DMS53 treated with DMSO at 0.1 percent for 48 hours (cell line): ENCODE data around the gene SPATA32.

Source experiments
- DNase-seq: peaks from one replicate; lab custom pipeline; 2025; ENCODE audit not compliant: unreplicated experiment; lab: John Stamatoyannopoulos, UW

The SPATA32 gene

DNA sequence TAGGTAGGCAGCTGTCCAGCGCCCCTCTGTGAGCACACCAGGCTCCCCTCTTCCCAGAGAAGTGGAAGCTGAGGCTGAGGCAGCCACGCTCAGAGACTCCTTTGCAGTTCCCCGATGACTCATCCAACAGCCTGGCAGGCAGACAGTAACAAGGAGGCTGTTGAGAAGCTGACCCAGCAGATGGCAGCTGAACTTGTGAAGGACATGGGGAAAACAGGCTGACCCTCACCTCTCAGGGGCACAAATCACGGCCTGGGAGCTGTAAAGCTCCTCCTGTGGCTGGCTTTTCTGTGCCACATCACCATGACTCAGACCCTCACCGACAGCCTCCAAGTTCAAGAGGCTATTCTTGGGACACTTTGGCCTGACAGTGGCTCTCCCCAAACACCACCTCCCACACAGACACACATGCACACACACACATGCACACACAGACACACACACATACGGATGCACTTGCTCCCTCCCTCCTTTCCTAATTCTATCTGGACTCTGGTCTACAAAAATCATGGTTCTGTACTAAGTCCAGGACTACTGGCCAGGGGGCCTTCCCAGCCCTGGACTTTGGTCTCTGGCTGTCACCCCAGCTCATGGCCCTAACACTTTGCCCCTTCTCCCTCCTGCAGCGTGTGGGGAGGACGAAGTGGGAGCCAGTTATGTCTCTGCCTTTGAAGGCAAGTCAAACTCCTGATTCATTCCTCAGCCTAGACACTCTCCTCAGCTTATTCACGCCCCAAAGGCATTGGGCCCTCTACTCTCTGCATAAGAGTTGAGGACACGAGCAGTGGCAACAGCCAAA is 31.7 kb upstream of the SPATA32 start:
- peak; percentile 87 for DNase-seq

DNA sequence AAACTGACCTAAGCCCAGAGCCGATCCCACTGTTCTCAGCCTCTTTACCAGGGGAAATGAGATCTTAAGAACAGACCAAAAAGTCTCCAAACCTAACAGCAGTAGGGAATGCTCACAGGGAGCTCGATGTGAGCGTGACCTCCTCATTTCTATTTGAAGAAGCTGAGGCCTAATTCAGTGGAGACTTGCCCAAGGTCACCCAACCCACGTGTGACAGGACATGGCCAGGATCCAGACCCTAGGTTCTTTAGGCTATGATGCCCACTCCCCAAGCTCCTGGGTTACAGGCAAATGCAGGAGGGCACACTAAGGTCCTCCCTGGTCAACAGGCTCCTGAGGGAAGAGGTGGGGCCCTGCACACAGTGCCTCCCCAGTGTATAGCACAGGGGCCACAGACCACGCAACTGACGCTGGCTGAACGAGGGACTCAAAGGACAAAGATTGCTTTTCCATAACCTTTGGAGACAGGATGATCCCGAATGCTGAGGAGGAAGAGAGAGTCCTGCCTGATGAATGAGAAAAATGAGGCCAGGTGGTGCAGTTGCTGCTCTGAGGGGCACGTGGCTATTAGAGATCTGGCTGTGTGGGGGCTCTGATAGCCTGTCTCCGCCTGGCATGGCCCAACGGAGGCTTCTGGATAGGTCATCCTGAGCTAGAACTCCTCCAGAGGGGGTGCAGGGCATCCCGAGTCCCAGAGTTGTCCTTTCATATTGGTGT is 31.0 kb upstream of the SPATA32 start:
- DNase-seq: no peak

DNA sequence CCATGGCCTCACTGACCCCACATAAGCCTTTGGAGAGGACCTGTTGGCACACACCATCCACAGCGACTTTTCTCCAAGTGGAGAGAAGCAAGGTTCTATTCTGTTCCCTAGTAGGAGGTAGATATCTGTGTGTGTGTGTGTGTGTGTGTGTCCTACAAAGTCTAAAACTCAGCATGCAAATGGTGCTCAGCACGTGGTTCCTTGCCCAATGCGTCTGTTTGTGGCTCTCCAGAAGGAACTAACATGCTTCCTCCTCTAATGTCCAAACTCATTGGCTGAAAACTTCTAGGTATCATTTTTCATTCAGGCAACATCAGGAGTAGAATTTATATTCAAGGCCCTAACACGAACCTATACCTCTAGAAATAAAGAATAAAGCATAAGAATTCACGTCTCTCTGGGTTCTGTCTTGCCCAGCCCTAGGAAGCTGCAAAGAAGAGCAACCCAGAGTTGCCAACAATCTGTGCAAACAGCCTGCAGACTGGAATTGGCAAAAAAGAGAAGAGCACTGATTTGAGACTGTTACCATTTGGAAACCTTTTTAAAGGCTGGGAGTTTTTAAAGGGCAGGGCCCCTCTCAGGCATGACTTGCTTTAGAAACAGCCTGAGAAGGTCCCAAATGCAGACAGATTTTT is 29.4 kb upstream of the SPATA32 start:
- DNase-seq: no peak

DNA sequence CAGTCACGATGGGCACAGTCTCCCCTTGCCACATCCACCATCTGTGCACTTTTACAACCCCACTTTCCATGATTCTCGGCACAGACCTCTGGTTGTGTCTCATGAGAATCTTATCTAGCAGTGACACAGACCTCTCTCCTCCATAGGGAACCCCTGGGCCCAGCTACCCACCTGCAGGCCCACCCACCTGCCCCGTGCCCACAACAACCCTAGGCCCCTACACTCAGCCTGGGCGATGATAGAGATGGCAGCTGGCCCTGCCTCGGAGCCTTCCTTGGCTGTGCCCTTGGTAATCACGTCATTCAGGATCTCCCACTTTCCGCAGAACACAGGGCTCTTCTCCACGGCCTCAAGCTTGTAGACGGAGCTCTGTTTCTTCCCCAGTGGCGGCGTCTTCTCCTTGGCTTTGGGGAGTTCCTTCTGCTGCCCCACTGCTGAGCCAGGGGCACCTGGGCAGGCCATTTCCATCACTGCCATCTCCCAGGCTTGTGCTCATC is 28.4 kb upstream of the SPATA32 start:
- DNase-seq: no peak

- no peak for DNase-seq
These were observed 27.7 kb upstream of the SPATA32 start for GRCh38 chr17:45289301-45290268.

DNA sequence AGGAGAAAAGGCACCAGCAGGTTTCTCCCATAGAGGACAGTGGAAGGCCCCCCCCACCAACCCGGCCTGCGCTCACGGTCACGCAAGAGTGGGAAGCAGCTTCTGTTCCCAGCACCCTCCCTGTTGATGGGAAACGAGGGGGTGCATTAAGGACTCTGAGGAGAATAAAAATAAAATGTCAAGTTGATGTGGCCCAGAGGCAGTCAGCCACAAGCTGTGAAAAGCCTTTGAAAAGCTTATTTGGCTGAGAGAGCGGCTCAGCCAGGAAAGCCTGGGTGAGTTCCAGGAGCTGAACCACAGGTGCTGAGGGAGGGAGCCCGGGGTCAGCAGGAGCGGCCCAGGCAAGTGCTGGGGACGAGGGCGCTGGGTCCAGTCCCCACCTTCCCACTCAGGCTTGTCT is 26.9 kb upstream of the SPATA32 start:
- no peak for DNase-seq

- no peak for DNase-seq
These were observed 25.9 kb upstream of the SPATA32 start for GRCh38 chr17:45287526-45288500.

DNA sequence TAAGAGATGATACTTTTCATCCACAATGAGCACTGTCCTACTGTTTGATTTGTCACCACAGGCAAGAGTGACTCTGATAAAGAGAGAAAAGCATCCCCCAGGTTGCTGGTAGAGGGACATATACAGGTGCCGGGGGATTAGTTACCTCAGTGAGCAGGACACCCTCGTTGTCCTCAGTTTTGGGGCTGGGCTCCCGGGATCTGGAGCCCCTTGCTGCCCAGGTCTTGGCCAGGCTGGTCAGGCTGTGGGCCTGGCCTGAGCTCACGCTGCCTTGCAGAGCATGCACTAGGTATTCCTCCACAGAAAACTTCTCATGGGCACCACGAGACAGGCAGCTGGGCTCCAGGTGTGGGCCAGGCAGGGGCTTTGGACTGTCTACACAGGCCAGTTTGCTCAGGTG is 24.4 kb upstream of the SPATA32 start:
- no peak for DNase-seq

- no peak for DNase-seq
These were observed 22.6 kb upstream of the SPATA32 start for GRCh38 chr17:45284176-45285140.

- DNase-seq: no peak
These were observed 21.8 kb upstream of the SPATA32 start for GRCh38 chr17:45283711-45284110.

DNA sequence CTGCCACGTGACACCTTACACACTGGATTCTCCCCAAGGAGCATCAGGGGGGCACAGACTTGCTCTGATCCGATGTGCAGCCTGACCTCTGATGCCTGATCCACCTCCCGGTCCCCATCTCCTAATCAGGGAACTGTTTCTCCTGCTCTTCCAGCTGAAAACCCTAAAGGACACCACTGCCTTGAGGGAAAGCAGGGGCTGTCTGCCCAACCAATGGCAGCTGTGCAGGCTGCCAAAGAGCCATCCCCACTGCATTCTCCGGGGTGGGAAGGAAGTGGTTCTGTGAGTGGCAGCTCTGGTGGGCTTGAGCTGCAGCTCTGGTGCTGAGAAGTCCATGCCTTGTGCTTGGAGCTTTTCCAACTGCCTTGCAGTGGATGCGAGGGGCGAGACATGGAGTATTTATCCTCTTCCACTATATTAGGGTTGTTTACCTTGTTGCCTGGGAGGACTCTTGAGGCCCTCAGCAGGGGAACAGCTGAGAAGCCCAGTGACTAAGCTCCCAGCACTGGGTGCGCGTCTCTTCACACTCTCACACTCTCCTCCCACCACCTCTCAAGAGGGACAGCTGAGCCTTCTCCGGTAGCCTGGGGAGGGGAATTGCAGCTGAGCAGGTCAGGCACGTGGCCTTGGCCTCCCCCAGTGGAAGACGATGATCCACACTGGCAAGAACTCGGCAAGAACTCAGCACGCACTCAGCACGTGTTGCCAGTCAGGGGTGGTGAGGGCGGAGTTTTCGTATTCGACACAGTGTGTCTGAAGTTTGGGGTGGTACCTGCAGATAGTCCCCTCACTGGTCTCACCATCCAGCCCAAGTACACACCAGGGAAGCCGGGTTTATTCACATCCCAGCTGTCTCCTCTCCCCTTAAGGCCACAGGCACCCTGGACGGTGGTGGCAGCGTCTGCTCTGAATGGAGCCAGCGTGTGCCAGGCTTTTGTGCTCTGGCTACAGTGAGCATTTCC is 21.1 kb upstream of the SPATA32 start:
- peak; percentile 89 for DNase-seq

DNA sequence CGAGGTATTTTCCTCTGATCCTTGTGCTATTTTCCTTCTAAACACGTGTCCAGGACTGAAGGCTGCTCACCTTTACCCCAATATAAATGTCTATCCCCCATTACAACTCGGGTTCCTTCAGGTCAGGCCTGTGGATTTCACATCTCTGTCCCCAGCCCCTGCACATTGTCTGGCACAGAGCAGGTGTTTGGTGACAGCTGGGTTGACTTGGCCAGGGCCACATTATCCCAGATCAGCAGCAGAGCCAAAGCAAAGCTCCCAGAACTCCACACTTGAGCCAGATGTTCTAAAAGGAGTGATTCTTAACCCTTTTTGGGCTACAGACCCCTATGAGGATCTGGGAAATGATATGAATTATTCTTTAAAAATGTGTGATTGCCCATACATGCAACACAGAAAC is 18.0 kb upstream of the SPATA32 start:
- no peak for DNase-seq

DNA sequence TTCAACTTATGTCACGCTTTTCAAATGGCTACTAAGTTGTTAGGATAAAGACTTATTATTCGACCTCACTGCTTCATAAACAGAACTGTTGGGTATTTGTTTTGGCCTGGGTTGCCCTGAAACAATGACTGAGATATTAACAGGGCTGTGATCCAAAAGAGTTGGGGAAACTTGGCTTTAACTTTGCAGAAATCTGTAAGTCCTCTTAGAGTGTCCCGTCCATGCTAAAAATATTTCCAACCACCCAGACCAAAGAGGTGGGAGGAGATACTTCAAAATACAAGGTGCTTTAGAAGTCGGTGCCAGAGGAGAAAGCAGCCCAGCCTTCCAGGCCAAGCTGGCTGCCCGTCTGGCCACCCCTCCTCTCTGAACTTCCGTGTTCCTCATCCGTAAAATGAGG is 16.1 kb upstream of the SPATA32 start:
- DNase-seq: no peak

DNA sequence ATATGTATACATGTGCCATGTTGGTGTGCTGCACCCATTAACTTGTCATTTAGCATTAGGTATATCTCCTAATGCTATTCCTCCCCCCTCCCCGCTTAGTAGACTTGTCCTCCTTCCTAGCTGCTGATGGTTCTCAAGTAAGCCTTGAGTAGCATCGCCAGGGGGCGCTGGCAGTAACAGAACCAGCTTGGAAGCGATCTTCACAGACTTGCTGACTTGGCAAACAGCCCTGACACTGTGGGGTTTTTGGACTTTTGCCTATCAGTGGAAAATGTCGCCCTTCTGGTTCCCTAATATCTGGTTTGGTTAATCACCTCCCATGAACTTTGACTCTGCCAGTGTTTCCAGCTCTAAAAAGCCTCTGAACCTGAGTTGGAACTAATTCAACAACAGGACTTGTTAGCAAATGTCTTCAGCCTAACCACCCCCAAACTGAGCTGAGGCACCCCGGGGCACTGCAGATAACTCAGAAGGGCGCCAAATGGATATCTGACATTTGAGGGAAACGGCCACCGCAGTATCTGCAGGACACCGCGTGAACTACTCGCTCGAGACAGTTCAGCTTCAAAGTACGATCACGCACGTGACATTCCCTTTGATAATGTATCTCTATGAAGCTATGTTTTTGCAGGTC is 15.4 kb upstream of the SPATA32 start:
- peak; percentile 70 for DNase-seq

GRCh38 chr17:45276031-45276430 is 14.1 kb upstream of the SPATA32 start:
- DNase-seq: no peak

GRCh38 chr17:45274033-45274432 is 12.1 kb upstream of the SPATA32 start:
- no peak for DNase-seq

- no peak for DNase-seq
These were observed 11.7 kb upstream of the SPATA32 start for GRCh38 chr17:45273551-45273957.
